ENCODE data around the gene ATRIP.

The ATRIP gene

DNA sequence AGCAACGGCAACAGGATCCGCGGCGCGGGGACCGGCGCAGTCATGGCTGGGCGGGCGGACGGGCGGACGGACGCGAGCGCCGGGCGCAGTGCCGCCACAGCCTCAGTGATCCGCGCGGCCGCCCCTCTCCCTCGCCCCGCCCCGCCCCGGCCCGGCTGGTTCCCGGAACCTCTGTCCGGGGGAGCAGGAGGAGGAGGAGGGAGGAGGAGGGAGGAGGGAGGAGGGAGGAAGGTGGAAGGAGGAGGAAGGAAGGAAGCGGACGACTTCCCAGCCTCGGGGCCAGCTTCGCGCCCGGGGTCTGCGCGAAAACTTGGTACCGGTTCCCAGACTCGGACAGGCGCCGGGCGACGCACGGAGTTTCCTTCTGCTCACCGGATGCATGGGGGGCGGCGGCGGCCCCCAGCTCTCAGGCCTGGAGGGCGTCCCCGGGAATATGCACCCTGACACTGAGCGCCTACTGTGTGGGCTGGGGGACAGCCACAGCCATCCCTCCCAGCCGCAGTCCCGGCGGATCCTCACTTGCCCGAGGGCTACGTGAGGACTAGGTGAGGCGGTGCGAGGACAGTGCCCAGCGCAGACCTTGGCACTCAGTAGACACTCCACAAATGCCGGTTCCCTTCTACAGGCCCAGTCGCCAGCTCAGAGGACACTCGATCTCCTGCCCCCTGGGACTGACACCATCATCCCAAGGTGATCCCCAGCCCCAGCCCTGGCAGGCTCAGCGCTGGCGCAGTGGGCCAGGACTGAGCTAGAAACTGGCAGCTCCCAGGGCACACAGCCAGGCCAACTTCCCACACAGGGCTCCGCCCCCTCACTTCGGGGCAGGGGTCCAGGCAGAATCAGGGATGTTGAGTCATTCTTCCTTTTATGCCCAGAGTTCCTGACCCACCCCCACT, 57.8 kb downstream of the ATRIP start, which contains the start of gene SHISA5:
Gene SHISA5, minus strand, starts transcription at position 124 of the 896 bp plus-strand sequence. Its CDS starts 80 bp downstream, at position 44.
- peak; percentile 47 for DNase-seq (ENCODE audit: low spot score)

DNA sequence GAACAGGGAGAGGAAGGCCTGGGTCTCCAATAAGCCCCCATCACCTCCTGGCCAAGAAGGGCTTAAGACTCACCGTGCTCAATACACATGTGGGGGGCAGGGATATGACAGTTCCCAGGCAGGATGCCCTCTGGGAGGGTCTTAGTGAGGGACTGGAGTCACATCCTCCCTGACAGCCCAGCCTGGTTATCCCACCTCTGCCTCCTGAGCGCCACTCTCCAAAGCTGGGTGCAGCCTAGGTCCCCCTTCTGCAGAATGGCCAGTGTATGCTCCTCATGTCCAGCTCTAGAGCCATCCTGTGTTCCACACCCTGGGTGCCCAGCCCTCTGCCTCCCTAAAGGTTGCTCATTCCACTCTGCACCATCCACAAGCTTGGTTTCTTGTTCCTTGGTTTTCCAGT, 58.6 kb downstream of the ATRIP start:
- DNase-seq (ENCODE audit: low spot score) = no peak

DNA sequence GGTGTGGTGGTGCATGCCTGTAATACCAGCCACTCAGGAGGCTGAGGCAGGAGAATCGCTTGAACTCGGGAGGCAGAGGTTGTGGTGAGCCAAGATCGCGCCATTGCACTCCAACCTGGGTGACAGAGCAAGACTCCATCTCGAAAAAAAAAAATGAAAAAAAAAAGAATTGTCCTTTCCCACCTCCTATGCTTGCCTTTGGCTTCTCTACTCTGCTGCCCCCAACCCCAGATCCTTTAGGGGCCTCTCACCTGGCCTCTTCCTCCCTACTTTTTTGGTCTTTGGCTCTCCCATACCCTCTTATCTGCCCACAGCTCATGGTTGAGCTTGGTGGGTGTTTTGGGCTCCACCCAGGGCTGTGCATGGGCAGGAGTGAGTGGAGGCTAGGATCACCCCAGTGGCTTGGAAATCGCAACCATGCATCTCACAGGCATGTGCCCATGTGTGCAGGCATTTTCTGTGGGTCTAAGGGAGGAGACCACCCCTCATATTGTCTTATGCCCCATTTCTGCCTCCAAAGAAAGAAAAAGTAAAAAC, 59.5 kb downstream of the ATRIP start:
- no peak for DNase-seq (ENCODE audit: low spot score)

DNA sequence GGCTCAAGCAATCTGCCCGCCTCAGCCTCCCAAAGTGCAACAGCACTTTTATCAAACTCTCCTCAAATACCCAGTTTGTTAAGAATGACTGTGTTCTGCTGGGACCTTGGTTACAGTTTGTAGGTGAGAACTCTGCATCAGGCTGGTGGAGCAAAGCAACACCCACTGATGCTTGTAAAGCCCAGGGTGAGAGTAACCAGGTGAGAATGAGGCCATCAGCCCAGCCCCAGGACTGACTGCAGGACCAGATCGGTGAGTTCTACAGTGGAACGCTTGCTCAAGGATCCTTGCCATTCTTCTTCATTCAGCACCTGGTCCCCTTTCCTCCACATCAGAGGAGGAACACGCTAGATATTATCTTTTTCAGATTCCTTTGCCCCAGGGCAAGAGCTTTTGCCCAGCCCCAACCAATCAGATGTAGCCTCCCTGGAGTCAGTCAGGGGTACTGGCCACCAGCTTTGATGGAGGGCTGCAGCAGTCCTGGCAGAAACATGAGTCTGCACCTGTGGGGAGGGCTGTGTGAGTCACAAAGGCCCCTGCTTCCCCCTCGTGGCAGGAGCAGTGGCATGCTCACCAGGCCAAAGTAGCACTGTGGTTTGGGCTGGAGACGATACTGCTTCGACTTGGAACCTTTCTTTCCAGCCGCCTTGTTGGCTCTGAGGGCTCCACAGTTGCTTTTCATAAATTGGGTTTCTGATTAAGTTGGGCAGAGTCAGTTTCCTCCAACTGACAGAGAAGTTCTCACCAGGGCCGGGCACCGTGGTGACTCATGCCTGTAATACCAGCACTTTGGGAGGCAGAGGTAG, 60.9 kb downstream of the ATRIP start:
- no peak for DNase-seq (ENCODE audit: low spot score)

DNA sequence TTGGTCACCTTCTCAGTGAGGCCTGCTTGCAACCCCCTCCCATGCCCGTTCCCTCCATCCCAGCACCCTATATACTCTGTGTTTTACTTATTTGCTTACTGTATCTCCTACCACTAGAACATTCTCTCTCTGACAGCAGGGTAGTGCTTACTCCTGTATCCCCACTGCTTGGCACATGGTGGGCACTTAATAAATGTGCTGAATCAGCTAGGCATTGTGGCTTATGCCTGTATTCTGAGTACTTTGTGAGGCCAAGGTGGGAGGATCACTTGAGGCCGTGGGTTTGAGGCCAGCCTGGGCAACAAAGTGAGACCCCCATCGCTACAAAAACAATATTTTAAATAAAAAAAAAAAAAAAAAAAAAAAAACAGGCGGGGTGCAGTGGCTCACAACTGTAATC, 65.0 kb downstream of the ATRIP start:
- no peak for DNase-seq (ENCODE audit: low spot score)

DNA sequence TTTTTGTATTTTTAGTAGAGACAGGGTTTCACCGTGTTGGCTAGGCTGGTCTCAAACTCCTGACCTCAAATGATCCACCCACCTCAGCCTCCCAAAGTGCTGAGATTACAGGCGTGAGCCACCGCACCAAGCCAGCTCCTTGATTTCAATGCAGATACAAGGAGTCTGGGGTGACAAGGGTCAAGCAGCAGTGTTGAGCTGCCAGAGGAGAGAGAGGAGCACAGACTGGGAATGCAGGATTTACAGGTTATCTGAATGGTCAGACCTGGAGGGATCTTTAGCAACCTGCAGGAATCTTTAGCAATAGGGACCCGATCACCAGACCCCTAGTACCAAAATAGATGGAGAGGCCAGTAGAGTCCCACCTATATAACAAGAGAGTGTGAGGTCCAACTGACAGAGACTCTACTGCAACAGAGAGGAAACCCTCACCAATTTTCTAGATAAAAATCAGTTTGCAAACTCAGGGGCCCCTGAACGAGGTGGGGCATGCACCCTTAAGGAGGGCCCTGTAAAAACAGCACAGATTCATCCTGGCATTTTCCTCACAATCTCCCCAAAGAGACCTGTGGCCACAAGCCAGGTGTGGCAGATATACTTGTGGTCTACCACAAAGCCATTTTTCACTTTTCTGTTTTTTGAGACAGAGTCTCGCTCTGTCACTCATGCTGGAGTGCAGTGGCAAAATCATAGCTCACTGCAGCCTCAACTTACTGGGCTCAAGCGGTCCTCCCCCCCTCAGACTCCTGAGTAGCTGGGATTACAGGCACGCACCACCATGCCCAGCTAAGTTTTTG, 68.1 kb downstream of the ATRIP start:
- DNase-seq (ENCODE audit: low spot score) = no peak

All from globus pallidus (tissue), 1 donor.